ENCODE measurements around the gene GFOD1. TPM values are rescaled to one million over a fixed set of nuclear protein-coding genes. Genes with fewer than 3 reads are reported as not detected.
"Not testable (repeated sequence)": the region's sequence is repeated elsewhere in the genome, so short reads cannot be mapped to it uniquely, and the experiment has no call there.

The GFOD1 gene
- total RNA-seq, 1 experiment from 2014 or later: 5.6 TPM

DNA sequence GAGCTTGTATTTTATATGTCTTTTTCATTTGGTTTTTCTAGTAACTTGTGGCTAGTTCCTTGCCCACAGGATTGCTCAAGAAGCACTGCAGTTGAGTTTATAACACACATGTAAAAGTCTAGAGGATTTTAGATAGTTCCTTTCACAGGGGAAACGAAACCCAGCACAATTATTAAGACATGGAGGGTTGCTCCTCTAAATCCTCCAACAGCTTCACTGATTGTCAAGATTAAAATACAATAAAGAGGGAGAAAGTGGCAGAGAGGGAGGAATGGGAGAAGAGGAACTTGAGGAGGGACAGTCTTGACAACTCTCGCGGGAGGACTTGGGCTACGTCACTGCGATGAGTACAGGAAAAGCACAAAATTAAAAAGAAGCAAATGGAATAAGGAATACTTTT lies 149.4 kb downstream of the GFOD1 start:
- no peak for DNase-seq (ENCODE audit: extremely low read depth, low read depth)

DNA sequence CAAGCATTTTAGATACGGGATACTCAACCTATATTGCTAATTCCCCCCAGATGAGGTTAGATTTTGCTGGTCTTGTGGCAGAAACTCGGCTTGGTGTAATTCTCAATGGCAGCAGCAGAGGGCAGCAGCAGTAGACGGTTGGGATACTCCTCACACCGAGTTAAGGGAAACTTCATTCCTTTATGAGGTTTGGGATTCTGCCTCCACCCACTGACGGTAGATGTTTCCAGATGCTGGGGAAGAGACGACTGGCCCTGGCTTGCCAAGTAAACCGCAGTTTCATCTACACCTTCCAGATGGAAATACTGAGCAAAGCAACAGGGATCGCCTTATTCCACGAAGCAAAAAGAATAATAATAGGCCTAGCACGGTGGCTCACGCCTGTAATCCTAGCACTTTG lies 150.8 kb downstream of the GFOD1 start:
- peak; percentile 43 for DNase-seq (ENCODE audit: extremely low read depth, low read depth)

GRCh38 chr6:13334953-13335352 lies 152.4 kb downstream of the GFOD1 start:
- no peak for DNase-seq (ENCODE audit: extremely low read depth, low read depth)

GRCh38 chr6:13332349-13332706 lies 155.1 kb downstream of the GFOD1 start:
- no peak for DNase-seq (ENCODE audit: extremely low read depth, low read depth)

DNA sequence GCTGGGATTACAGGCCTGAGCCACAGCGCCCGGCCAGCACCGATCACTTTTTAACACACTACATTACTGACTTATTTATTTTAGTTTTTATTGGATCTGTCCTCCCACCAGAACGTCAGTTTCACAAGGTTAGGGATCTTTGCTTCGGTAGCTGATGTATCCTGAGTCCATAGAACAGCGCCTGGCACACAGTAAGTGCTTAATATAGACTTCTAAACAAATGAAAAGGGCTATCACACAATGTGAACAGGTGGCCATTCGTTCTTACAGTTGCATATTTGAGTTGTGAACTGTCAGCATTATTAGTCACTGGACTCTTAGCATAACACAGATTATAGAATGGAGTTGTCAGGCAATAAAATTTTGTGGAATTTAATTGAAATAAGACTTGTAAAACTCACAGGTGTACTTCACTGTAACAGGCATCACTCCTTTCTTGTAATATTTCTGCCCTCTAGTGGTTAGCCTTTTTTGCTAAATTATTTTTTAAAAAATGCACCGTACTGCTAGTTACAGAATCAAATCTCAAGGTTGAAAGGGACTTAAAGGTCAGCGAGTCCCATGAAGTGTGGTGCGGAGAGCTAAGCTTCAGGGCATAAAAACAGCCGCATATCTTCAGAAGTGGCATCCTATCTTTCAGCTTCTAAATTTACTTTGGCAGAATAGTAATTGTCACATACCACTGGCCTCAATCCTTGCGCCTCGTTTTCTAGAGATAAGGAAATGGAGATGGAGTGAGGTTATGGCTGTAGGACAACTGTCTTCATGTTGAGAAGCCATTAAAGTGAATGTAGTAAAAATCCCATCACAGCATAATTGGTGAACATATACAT lies 155.7 kb downstream of the GFOD1 start:
- peak; percentile 13 for DNase-seq (ENCODE audit: extremely low read depth, low read depth)

DNA sequence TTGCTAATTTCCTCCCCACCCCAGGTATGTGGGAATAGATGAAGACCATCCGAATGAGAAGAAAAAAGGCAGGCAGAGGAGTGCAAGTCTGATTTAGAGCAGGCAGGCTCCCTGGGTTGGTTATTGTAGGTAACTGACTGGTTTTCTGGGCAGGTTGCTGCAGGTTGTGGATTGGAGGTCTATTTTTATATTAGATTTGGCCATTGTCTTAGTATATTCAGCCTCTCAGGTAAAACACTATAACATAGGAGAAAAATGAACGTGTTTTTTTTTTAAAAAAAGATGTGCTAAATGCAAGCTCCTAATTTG lies 158.6 kb downstream of the GFOD1 start:
- no peak for DNase-seq (ENCODE audit: extremely low read depth, low read depth)

DNA sequence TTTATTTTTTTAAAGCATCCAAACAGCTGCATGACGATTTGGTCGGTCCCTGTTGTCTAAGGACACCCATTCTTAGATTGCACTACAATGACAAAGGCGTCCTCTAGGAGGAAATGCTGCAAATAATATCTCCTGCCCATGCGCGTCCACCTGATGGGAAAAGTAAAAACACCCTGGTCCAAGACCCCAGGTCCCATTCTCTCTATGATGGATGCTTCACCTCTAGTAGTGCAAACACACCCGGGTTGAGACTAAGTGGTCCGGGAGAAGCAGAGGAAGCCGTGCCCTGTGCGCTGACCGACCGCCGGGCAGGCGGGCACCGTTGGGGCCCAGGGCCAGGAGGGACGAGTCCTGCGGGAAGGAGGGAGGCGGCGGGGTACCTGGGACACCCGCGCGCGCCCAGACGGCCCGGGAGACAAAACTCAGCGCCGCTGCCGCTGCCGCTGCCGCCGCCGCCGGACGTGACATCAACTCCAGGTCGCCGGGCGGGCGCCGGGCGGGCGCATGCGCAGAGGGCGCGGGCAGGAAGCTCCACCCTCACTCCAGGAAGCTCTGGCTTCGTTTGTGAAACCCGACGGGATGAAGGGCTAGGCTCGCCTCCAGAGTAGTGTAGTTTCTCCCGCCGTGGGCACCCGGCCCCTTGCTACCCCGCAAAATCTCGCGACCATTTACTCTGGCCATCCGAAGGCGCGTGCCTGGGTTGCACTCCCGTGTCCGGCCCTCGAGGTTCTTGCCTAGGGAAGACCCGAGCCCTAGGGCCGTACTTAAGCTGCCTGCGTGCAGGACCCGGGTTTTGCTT lies 159.1 kb downstream of the GFOD1 start, which contains the start of gene TBC1D7:
TBC1D7 (minus strand) TSS at position 462 of the 799 bp plus-strand sequence. CDS start 1,639 bp downstream, outside the sequence.
- peak; percentile 76 for DNase-seq (ENCODE audit: extremely low read depth, low read depth)

- no peak for DNase-seq (ENCODE audit: extremely low read depth, low read depth)
Measured at GRCh38 chr6:13327691-13328075, 159.7 kb downstream of the GFOD1 start.

DNA sequence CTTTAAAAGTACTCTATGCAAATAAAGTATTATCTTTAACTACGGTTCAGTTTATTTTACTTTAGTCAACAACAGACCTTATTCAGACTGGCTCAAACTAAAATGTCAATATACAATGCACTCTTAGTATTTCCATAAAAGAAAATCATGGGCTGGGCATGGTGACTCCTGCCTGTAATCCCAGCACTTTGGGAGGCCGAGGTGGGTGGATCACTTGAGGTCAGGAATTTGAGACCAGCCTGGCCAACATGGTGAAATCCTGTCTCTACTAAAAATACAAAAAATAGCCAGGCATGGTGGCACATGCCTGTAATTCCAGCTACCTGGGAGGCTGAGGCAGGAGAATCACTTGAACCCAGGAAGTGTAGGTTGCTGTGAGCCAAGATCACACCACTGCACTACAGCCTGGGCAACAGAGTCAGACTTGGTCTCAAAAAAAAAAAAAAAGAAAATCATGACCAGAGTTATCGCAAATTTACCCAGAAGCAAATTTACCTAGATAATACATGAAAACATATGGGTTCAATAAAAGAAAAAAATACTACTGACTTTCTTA lies 161.3 kb downstream of the GFOD1 start:
- not testable (repeated sequence) for DNase-seq (ENCODE audit: extremely low read depth, low read depth)

GRCh38 chr6:13319891-13320564 lies 167.4 kb downstream of the GFOD1 start:
- DNase-seq (ENCODE audit: extremely low read depth, low read depth): no peak

- no peak for DNase-seq (ENCODE audit: extremely low read depth, low read depth)
Measured at GRCh38 chr6:13318821-13319220, 168.6 kb downstream of the GFOD1 start.

DNA sequence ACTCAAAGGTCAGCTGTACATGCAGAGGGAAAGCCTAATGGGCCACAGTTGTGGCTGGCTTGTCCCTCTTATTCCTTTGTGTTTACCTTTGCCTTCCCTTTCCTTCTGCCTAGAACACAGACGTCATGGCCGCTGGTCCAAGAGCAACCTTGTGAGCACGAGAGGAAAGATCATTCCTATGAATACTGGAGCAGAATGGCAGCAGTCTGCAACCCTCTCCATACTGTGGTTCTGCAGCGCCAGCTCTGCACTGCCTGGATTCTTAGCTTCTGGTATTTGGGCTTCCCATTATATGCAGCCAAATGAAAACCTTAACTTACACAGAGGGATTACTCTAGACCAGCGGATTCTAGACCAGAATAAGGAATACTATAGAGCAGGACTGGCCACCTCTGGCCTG lies 171.5 kb downstream of the GFOD1 start:
- no peak for DNase-seq (ENCODE audit: extremely low read depth, low read depth)

DNA sequence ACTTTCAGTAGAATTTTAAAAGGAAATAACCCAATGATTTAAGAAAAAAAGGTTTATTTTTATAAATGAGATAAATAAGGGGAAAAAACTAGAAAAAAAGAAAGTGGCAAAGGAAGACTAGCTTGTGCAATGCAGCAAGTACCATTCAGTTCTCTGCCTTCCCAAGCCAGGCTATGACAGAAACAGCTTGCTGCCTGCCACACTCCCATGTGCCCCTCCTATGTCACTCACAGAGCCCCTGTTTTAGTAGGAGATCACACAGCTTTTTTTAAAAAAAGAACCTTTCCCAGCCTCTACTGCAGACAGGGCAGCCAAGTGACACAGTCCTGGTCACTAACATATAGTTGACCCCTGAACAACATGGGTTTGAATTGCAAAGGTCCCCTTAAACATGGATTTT lies 172.6 kb downstream of the GFOD1 start:
- DNase-seq (ENCODE audit: extremely low read depth, low read depth): no peak

- DNase-seq (ENCODE audit: extremely low read depth, low read depth): no peak
Measured at GRCh38 chr6:13311155-13311554, 176.2 kb downstream of the GFOD1 start.

GRCh38 chr6:13308332-13308731 lies 179.1 kb downstream of the GFOD1 start:
- DNase-seq (ENCODE audit: extremely low read depth, low read depth): no peak

Other genes starting within 250 kb of the GFOD1 start
- gene TBC1D7, start 159.1 kb downstream of the GFOD1 start, total RNA-seq (2014; rRNA removed; shearing (Covaris generic)): 22.8 and 23.0 TPM in 2 replicates
- 12.7 and 12.9 TPM in 2 replicates for gene SIRT5, start 87.0 kb upstream of the GFOD1 start, total RNA-seq (2014; rRNA removed; shearing (Covaris generic))
- gene NOL7, start 127.7 kb upstream of the GFOD1 start, total RNA-seq (2014; rRNA removed; shearing (Covaris generic)): 75.0 and 76.3 TPM in 2 replicates
- gene RANBP9, start 224.2 kb upstream of the GFOD1 start, total RNA-seq (2014; rRNA removed; shearing (Covaris generic)): 17.6 and 21.5 TPM in 2 replicates

Data from NCI-H460 (cell line).